A673 (cell line): ENCODE data around the gene C10orf143. TPM values are rescaled to one million over a fixed set of nuclear protein-coding genes. Genes with fewer than 3 reads are reported as not detected.
A peak's percentile ranks its signal among the peaks of the same experiment; 100 is the strongest.

Experiments used
- BruUV-seq: library from RNA; stranded (reverse); fragments of 400-500 nt; replicated peaks from 2 replicates; lab custom pipeline; 2021; lab: Mats Ljungman, UMichigan
- CTCF ChIA-PET: fragments of 300-600 bp; sonication (Branson Sonifier 250); formaldehyde crosslinking; loops from one replicate; lab custom pipeline; 2022; ENCODE audit warnings: antibody characterized with exemption; lab: Charles Lee
- POLR2A ChIA-PET: fragments of 300-600 bp; sonication (Branson Sonifier 250); formaldehyde crosslinking; loops from one replicate; lab custom pipeline; 2022; ENCODE audit warnings: antibody characterized with exemption; ENCODE audit not compliant: low non-redundant PET; lab: Charles Lee
- DNase-seq: peaks from one replicate; pipeline ENCODE4 v3.0.0-alpha.2; 2015; ENCODE audit warnings: low spot score
- H3K27ac ChIP-seq: fragments of 200-600 bp; sonication (generic); 2 replicates; pipeline ENCODE4 v1.5.1; 2016; ENCODE audit warnings: mixed run types, low read depth, mild to moderate bottlenecking, mixed read lengths, antibody characterized with exemption, low read length; ENCODE audit not compliant: poor library complexity, severe bottlenecking
- H3K27me3 ChIP-seq: fragments of 200-600 bp; sonication (generic); replicated peaks from 2 replicates; pipeline ENCODE4 v1.6.1; 2017; ENCODE audit warnings: mixed run types, low read depth, mild to moderate bottlenecking, mixed read lengths, antibody characterized with exemption, low read length; ENCODE audit not compliant: insufficient read depth, poor library complexity
- H3K36me3 ChIP-seq: fragments of 200-600 bp; sonication (generic); 2 replicates; pipeline ENCODE4 v1.6.1; 2016; ENCODE audit warnings: mixed run types, mild to moderate bottlenecking, mixed read lengths, antibody characterized with exemption, low read length; ENCODE audit not compliant: insufficient read depth, poor library complexity, severe bottlenecking
- H3K4me1 ChIP-seq: fragments of 200-600 bp; sonication (generic); 2 replicates; pipeline ENCODE4 v1.6.1; 2017; ENCODE audit warnings: mixed run types, mild to moderate bottlenecking, mixed read lengths, antibody characterized with exemption, low read length; ENCODE audit not compliant: insufficient read depth, poor library complexity, severe bottlenecking
- H3K4me3 ChIP-seq: fragments of 200-600 bp; sonication (generic); 2 replicates; pipeline ENCODE4 v1.5.1; 2016; ENCODE audit warnings: low read depth, mixed run types, mild to moderate bottlenecking, mixed read lengths, low read length; ENCODE audit not compliant: poor library complexity, severe bottlenecking
- H3K9me3 ChIP-seq: fragments of 200-600 bp; sonication (generic); 2 replicates; pipeline ENCODE4 v1.6.1; 2016; ENCODE audit warnings: mixed run types, low read depth, mild to moderate bottlenecking, mixed read lengths, antibody characterized with exemption, low read length; ENCODE audit not compliant: poor library complexity, severe bottlenecking
- CTCF ChIP-seq: fragments of 300-800, 200-600 bp; sonication (generic); conservative IDR thresholded peaks from 2 replicates; pipeline ENCODE4 v1.5.1; 2017; ENCODE audit warnings: low read depth, mild to moderate bottlenecking, antibody characterized with exemption, low read length, moderate library complexity, mixed read lengths
- EZH2 ChIP-seq: fragments of 200-600 bp; sonication (generic); IDR thresholded peaks from 2 replicates; pipeline ENCODE4 v1.6.1; 2017; ENCODE audit warnings: borderline replicate concordance, low read depth, mild to moderate bottlenecking, mixed read lengths, antibody characterized with exemption, low read length; ENCODE audit not compliant: poor library complexity, severe bottlenecking
- intact Hi-C: fragments of 100-400 bp; cut with micrococcal nuclease; formaldehyde crosslinking; loops from one replicate; pipeline ENCODE4 v1.10.0; 2022; ENCODE audit not compliant: unreplicated experiment
- total RNA-seq: library from RNA; stranded (reverse); gene quantifications from 2 replicates; pipeline ENCODE4 v1.2.3, GENCODE V29; 2021

Gene C10orf143
- total RNA-seq, 1 experiment from 2014 or later: 1.8 TPM

DNA sequence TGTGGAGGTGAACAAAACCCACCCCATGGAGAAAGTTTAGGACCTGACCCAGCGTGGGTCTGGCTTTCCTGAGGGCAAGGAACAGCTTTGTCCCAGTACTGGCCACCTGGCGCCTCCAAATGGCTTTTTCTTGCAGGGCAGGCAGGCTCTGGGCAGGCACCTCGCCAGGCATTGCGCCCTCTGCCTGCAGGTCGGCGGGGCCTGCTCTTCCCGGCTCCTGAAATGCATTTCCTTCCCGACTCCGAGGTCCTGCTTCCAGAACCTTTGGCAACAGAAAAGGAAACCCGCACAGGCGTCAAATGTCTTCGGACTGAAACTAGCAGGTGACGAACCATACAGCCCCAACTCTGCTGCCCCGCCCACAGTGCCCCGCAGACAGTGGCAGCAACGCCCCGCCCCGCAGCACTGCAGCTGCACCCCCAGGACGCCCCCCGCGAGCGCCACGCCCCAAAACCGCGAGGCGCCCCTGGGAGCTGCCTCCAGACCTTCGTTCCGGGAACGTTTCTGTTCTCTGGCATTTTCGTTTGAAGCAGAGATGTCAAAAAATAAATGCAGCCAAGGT lies 65.5 kb downstream of the C10orf143 start:
- Histone ChIP-seq H3K27ac (no peak overlapping the region), H3K9me3 (no peaks in the 10 kb centered on the region), H3K4me1 (no peaks in the 10 kb centered on the region), H3K27me3 (peaks cover 27% of the 10 kb centered on the region), H3K36me3 (no peaks in the 10 kb centered on the region), H3K4me3 (no peak overlapping the region)
- TF ChIP-seq EZH2 (no peak), CTCF (peak; percentile 75)
- POLR2A ChIA-PET: no interaction called here
- BruUV-seq: no TSS peak
- DNase-seq: peak; percentile 54
- CTCF ChIA-PET: interaction anchor here (0.6 kb wide), 1 partner anchor 1013 kb away, joined by 4 read pairs; no protein-coding TSS in a partner anchor
- intact Hi-C loops: no loop called here

DNA sequence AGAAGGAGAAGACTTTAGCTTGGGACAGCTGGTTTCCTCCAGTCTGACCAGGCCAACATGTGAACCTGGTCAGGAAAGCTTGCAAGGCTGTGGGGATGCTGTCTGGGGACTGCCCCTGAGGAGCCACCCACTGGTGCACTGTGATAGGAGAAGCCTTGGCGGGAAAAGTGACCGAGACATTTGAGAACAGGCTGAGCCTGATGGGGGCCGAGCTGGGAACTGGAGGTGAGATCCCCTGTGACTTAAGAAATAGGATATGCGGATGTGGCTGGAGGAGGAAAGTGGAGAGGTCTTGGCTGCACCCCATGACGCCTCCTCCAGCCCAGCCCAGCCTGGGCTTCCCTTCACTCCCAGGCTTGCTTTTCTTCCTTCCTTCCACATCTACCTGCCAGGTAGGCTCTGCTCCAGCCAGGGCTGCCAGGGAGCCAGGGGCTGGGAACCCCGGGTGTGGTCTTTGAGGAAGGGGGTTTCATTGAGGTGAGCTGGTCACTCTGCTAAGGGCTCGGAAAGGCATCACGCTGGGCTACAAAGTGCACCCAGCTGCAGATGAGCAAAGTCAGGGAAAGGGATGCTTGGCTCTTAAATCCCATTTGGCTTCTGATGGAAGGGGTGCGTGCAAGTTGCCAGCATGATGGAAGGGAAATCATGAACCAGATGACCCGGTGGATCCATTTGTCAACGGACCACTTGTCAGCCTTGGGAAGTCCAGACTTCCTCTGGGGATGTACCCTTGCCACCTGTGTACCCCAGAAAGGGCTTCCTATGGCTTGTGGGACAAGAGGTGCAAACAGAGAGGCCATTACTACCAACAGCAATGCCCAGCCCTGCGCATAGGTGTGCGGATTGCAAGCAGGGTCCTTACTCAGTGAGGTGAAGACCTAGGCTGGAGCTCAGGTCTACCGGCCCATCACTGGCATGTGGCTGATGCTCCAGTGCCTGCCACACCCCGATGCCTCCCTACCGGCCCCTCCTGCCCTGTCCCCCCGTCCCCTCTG lies 66.3 kb downstream of the C10orf143 start:
- no peak for DNase-seq
- TF ChIP-seq CTCF (no peak), EZH2 (no peak)
- ChIA-PET POLR2A (no interaction called here), CTCF (interaction anchor here (0.6 kb wide), 1 partner anchor 1012 kb away, joined by 4 read pairs; no protein-coding TSS in a partner anchor)
- Histone ChIP-seq H3K27ac (no peak overlapping the region), H3K4me3 (no peak overlapping the region), H3K4me1 (no peaks in the 10 kb centered on the region), H3K36me3 (no peaks in the 10 kb centered on the region), H3K27me3 (peaks cover 22% of the 10 kb centered on the region), H3K9me3 (no peaks in the 10 kb centered on the region)
- BruUV-seq: no TSS peak
- intact Hi-C loops: no loop called here

GRCh38 chr10:130043491-130043890 lies 67.1 kb downstream of the C10orf143 start:
- no peaks in the 10 kb centered on the region for H3K9me3 ChIP-seq
- CTCF ChIA-PET: no interaction called here
- peaks cover 22% of the 10 kb centered on the region for H3K27me3 ChIP-seq
- no peak for TF ChIP-seq EZH2
- TF ChIP-seq CTCF: no peak
- no peaks in the 10 kb centered on the region for H3K4me1 ChIP-seq
- no peak overlapping the region for H3K27ac ChIP-seq
- intact Hi-C loops: no loop called here
- POLR2A ChIA-PET: no interaction called here
- no peak for DNase-seq
- H3K36me3 ChIP-seq: no peaks in the 10 kb centered on the region
- no TSS peak for BruUV-seq
- H3K4me3 ChIP-seq: no peak overlapping the region
